Cardiac fibroblast (primary cell): ENCODE data around the gene PATJ.
A peak's percentile ranks its signal among the peaks of the same experiment; 100 is the strongest.

Experiments used
- DNase-seq, 2 donors: peaks; one replicate each; pipeline versions ENCODE4 v3.0.0 to v3.0.0-alpha.2; 2010; ENCODE audit warnings: low read depth in 2 of 2
- H3K4me3 ChIP-seq, 2 donors: replicated peaks in 1 of 2; 1 replicate in 1 of 2; 2 replicates in 1 of 2; pipeline ENCODE4 v1.5.1; 2011; ENCODE audit warnings: low read depth in 2 of 2, low read length in 2 of 2, mild to moderate bottlenecking in 2 of 2, moderate library complexity in 1 of 2
- CTCF ChIP-seq: IDR thresholded peaks from one replicate; pipeline ENCODE4 v1.5.1; 2011; ENCODE audit warnings: low read depth, mild to moderate bottlenecking, low read length, inconsistent platforms

The PATJ gene

GRCh38 chr1:61925591-61926298 is 183.5 kb downstream of the PATJ start:
- H3K4me3 ChIP-seq, result no peak overlapping the region
- DNase-seq, result peak in 1 of 2 donors; percentile 4
- no peak for TF ChIP-seq CTCF

GRCh38 chr1:61926597-61926996 is 184.3 kb downstream of the PATJ start:
- TF ChIP-seq CTCF, result no peak
- no peak for DNase-seq
- no peak overlapping the region for H3K4me3 ChIP-seq

- peak in 1 of 2 donors; percentile 69 for DNase-seq
- TF ChIP-seq CTCF, result no peak
- H3K4me3 ChIP-seq, result no peak overlapping the region
Measured at GRCh38 chr1:61930116-61930645, 187.9 kb downstream of the PATJ start.

GRCh38 chr1:61931587-61932279 is 189.5 kb downstream of the PATJ start:
- DNase-seq, result no peak
- H3K4me3 ChIP-seq, result no peak overlapping the region
- no peak for TF ChIP-seq CTCF

- no peak overlapping the region for H3K4me3 ChIP-seq
- TF ChIP-seq CTCF, result no peak
- DNase-seq, result no peak
Measured at GRCh38 chr1:61935516-61935915, 193.2 kb downstream of the PATJ start.

DNA sequence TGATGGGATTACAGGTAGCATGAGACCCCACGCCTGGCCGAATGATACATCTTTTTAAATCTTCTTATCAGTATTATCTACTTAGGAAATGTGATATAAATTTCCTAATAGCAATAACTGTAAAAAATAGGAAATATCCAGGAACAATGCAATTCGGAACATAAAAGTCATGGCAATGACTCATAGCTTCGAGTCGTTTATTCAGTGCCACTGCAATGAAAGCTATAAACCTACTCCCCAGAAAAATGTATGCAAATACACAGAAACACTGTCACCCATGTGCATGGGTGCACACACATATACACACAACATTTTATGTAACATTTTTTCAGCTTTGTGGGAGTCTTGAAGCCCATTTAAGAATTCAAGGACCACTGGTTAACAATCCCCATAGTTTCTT is 194.6 kb downstream of the PATJ start:
- no peak for TF ChIP-seq CTCF
- no peak for DNase-seq
- H3K4me3 ChIP-seq, result no peak overlapping the region
